8988T (cell line): Measurements from ENCODE around the gene GNAT3.

Experiments used
- DNase-seq: peaks from one replicate; pipeline ENCODE4 v3.0.0; 2011

Gene GNAT3

DNA sequence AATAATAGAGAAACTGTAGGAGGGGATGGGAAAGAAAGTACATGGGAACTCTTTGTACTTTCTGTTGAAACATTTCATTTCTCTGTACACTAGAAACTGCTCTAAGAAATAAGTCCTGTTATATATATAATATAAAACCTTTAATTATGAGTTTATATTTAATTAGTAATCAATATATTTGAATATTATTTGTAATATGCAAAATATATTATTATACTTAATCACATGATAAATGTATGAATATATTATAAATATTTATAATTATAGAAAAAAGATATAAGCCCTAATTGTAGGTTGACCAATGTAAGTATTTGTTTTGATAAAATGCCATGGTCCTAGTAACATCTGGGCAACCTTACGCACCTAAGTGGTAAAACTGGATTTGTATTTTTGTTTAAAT, 51.0 kb downstream of the GNAT3 start:
- no peak for DNase-seq

DNA sequence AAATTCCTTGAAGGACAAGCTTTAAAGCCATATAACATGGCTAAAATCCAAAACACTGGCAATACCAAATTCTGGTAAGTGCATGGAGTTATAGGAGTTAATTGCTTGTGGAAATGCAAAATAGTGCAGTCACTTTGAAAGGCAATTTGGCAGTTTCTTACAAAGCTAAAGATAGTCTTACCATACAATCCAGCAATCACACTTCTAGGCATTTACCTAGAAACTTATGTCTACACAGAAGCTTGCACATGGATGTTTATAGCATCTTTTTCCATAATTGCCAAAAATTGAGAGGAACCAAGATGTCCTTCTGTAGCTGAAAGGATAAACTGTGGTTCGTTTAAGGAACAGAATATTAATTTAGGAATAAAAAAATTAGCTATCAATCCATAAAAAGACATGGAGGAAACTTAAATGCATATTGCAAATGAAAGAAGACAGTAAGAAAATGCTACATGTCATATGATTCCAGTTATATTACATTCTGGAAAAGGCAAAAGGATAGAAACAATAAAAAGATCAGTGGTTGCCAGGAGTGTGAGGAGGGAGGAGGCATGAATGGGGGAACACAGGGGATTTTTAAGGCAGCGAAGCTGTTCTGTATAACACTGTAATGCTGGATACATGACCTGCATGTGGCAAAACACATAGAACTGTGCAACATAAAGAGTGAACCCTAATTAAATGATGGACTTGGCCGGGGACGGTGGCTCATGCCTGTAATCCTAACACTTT, 51.9 kb downstream of the GNAT3 start:
- no peak for DNase-seq

DNA sequence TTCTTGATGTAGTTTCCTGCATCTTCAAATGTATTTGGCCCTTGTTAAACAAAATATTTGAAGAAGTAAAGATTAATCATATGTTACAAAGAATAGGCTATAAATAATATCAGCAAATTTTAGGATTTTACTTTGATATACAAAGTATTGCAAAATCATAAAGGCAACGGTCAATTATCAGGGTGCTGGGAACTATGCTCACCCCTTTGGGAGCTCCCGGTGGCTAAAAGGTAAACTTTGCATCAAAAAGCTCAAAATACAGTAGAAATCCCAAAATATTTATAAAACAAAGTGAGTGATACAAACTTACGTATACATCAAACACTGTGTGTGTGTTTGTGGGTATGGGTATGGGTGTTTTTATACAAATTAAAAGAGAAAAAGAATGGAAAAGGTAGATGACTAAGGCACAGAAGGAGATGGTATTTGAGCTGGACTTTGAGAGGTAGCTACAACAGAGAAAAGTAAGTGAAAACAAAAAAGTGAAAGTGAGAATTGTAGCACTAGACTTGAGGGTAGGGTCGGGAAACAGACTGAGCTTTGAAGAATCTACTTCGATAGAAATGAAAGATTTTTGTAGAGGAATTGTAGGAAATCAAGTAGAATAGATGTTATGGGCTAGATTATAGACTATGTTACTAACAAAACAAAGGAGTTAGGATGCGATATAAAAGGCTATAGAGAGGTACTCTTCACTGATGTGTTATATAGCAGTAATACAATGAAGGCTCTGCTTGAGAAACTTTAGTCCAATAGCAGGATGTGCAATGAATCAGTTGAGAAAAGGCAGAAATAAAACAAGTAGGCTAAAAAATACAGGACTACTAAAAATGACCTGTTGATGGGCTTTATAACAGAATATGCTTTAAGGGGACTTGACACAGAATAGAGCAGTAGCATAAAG, 52.8 kb downstream of the GNAT3 start:
- no peak for DNase-seq

DNA sequence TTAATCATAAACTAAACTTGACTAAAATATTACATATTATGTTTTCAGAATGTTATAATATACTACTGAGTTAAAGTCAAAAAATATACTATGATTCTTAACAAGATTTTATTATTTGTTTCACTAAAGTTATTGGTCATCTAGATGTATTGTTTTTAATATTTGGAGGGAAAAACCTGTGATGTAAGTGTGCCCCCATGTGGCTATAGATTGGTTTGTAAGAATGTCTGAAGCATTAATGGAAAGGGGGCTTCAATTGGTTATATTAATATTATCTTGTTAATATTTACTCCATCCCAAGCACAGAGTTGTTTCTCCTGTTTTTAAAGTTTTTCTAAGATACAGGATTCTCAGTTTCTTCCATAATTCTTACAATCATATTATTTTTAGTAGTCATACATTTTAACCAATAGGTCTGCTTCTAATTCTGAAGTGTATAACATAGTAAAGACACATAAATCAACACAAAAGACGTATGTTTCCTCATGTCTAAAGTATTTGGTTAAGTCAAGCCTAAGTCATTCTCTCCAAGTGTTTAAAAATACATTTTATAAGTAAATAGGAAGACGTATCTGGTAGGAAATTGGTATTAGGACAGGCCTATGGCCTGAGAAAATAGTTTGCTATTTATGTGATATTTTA, 58.0 kb downstream of the GNAT3 start:
- DNase-seq = no peak

DNA sequence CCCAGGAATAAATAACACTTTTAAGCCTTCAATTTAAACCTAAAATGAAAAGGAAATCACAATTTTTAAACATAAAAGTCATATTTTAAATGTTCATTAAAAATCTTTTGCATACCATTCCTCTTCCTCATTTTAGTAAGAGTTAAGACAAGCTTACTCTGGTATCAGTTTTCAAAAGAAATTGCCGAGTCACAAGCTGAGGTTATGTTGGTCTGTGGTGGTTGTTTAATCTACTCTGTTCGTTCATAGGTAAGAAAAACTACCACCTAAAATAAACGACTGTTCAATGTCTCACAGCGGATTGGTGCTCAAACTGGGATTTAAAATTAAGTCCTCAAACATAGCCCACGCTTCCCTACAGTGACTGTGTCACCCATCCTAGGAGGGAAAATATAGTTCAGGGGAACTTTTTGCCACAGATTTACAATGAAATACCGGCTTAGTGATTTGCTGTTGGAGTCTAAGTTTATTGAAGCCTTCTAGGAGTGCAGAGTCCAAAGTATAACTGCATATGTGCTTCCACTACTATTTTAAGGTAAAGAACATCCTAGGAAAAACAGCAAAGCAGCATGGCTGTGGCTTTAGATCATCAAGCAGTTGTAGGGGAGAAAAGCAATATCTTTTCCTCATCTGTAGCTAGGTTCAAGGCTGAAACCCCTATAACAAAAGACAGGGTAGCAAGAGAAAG, 61.1 kb downstream of the GNAT3 start:
- DNase-seq = no peak

DNA sequence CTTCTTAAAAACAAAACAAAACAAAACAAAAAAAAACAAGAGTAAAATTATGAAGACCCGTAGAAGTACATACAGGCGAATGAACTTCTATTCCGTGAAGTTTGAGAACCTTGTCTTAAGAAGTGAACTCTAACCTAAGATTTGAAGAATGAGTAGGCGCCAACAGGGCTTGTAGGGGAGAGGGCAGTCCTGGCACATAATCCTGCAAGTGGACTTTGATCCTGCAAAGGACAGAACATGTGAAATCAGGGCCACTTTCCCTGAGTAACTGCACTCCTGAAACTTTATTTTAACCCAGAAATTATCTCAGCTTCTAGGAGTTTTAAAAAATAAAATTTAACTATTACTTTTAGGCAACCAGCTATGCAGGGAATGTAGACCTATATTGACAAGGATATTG, 62.0 kb downstream of the GNAT3 start:
- DNase-seq = no peak

DNA sequence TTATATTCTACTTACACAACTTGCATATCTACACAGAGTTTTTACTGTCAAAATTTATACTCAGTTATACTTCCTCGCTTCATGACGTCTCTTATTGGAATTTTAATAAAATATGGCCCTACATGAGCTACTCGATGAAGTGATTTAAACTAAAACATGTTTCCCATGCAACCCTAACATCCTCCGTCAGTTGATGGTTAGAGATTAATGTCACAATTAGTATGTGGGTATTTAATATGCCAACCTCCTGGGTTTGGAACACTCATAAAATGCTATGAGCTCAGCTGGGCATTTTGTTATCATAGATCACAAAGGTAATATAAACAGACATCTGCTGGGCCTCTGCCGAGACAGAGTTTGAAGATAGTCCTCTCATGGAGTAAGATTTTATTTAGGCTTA, 66.5 kb downstream of the GNAT3 start:
- no peak for DNase-seq

DNA sequence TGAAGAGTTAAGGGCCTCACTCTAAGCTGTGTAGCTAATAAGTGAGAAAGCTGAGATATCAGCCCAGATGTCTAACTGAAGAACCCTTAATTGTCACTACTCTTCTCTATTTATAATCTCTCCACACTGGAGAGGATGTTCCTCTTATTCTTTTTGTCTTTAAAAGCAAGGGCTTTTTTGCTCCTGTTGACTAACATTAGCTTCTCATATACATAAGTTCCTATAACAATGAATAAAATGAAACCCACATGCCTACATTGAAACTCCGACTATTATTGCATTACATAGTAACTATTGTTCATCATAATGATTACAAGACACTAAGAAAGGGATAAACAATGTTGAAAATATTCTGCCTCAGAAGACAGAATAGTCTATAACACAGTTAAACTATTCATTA, 67.1 kb downstream of the GNAT3 start:
- DNase-seq = no peak

DNA sequence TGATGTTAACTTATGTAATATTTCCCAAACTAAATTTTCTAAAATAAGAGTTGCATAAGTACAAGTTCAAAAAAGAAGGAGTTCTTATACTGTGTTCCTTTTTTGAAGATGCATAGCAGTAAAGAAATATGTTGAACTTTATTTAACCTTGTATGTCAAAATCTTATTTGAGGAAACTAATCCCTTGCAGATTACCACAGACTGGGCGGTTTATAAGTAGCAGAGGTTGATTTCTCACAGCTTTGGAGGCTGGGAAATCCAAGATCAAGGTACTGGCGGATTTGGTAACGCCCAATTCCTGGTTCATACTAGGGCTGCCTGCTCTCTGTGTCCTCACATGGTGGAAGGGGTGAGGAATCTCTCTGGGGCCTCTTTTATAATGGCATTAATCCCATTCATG, 68.5 kb downstream of the GNAT3 start:
- DNase-seq = no peak

DNA sequence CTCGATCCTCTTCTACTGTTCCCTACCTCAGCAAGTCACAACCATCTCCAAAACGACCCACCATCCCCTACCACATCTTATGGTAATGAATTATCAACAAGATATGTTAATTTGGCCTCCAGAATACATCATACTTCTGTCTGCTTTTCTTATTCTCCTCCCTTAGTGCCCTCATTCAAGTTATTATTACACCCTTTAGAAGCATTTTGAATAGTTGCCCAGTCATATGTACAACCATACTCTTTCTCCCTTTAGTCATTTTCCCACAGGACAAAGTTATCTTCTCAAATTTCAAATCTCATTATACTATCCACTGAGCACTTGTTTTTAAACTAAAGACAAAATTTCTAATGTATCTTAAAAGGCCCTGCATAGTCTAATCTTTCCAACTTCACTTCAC, 71.0 kb downstream of the GNAT3 start:
- DNase-seq = no peak

DNA sequence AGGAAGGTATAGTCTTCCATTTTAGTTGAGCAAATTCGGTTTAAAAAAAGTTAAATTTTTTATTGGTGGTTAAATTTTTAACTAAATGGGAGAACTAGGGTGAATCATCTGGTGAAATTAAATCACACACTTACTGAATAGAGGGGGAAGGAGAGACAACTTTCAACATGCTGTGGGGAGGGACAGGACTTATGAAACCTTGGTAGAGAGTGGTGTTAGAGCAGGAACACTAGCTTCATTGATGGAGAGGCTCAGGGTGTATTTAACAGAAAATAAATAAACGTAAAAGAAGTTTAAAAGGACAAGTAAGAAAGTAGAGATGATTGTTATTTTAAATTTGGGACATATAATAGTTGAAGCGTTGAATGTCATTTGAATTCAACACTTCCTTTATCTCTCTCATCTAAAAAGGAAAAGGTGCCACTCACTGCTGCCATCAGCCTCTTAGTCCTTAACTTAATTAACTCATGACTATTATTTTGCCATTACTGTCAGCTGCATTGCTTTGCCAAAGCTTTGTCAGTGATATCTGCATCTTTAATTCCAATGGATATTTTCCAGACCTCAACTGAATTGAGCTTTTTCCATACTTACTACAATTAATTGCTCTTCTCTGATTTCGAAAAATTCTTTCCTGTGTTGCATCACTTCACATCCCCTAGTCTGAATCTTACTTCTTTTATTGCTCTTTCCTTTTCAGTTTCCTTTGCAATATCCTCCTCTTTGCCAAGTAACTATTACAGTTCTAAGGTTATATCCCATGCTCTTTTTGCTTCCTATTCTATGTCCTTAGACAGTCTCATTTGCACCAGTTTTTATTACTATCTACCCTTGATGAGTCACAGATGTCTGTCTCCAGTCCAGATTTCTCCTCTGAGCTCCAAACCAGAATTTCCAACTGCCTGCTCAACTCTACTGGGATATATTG, 71.7 kb downstream of the GNAT3 start:
- no peak for DNase-seq

DNA sequence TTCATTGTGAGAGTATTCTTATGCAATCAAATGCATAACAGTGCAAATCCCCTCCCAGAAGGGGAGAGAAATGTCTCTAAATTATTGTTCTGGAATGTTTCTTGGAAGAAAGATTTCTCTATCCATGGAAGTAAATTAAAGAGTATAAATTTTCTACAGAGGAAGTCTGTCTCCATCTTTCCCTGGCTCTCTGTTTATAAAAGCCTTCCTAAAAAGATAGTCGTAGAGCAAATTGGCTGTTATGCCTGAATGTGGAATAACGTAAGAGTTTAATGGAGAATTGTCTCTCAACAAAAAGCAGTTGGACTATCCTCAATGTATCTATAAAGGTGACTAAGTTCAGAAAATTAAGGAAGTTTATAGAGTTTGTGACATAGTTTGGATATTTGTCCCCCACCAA, 76.3 kb downstream of the GNAT3 start:
- DNase-seq = no peak

DNA sequence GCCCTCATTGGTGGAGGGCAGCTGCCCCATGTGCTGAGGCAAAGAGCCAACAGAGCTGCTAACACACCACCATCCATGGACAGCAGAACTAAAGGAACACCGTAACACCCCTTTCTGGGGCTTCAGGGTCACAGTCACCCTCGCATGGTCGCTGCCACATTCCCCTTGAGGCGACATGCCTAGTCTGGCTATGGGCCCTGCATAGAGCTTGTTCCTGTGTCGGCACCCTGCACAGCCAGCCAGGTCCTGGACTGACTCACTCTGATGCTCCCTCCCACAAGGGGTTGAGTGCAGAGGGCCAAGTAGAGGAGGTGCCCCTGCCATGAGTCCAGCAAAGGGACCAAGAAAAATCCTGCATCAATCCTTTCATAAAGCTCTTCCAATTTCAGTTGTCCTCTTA, 77.8 kb downstream of the GNAT3 start:
- no peak for DNase-seq

DNA sequence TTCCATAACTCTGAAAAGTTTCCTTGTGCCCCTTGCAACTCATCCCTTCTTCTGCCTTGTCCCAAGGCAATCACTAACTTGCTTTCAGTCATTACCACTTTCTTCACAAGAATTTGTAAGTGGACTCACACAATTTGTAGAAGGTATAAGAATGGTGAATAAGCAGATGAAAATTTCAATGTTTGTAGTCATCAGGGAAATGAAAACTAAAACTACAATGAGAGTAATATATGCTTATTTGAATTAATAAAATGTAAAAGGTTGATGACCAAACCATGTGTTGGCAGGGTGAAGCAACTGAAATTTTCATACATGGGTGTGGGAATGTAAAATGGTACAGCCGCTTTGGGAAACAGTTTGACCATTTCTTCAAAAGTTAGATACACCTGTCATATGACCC, 79.7 kb downstream of the GNAT3 start:
- DNase-seq = no peak

DNA sequence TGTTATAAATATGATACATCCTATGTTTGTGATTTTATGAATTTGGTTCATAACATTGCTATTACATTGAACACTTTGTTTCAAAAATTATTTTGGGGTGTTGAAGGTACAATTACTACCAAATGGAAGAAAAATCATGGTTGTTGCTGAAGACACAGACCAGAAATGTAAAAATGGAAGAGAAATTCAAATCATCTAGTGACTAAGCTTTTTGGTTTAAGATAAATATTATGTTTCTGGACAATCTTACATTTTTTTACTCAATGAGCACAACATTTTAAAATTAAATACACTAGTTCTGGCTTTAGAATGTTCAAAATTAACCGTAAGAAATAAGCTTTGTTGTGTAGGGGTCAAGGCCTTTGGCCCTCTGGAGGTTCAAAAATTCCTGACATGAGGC, 82.7 kb downstream of the GNAT3 start:
- DNase-seq = no peak

DNA sequence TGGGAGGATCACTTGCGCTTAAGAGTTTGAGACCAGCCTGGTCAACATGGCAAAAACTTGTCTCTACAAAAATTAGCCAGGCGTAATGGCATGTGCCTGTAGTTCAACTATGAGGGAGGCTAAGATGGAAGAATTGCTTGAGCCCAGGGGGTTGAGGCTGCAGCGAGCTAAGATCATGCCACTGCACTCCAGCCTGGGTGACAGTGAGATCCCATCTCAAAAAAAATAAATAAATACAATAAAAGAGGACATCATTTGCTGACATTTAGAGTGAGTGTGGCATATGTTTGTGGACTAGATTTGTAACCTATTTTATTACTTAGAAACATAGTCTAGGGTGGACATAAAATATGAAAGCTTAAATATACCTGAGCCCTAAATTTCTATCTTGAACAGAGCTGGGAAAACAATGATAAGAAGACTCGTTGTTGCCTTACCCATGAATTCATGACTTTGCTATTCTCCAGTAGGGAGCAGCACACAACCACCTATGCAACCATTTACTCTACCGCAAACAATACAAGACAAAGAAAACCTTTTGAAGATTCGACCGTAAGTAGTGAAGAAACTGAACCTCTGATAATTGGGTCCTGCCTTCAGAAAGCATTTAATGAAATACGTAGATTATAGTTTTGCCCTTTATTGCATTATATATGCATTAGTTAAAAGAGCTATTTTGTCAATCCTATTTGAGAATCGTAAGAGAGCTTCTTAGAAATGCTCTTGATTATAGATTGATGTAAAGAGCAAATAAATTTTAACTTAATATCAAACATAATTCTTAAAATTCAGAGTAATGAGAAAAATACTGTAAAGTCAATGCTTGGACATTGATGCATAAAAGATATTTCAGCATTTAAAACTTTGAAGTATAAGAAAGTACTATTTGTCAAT, 83.5 kb downstream of the GNAT3 start:
- no peak for DNase-seq

DNA sequence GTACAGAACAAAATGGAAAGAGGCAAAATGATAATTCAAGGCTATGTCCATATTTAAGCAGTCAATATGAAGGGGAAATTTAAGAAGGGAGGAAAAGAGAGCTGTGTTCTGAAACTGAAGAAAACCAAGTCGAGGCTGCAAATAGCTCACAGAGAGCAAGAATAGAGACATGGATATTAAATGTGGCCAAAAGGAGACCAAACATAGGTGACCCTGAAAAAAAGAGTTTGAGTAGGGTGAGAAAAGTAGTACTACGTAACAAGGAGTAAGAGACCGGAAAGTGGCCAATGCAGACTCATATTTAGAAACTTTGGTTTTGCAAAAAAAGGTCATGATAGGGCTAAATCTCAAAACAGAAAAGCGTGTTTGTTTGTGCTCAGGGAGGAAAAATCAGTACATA, 84.6 kb downstream of the GNAT3 start:
- DNase-seq = no peak

DNA sequence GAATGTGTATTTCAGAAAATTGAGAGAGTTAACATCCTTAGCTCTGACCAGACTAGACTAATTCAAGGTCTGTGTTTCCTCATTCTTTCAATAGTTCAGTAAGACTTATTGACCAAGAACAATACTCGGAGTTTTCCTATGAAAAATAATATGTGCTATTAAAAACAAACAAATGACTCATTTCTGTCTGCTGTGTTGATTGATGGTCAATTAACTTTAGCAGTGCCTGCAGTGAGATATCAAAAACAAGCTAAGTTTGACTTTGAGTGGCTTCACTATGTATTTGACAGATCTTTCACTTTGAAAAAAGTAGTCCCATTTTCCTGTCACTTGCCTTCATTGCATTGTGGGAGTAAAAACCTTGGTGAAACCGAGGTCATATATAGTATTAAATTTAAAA, 91.0 kb downstream of the GNAT3 start:
- DNase-seq = no peak

DNA sequence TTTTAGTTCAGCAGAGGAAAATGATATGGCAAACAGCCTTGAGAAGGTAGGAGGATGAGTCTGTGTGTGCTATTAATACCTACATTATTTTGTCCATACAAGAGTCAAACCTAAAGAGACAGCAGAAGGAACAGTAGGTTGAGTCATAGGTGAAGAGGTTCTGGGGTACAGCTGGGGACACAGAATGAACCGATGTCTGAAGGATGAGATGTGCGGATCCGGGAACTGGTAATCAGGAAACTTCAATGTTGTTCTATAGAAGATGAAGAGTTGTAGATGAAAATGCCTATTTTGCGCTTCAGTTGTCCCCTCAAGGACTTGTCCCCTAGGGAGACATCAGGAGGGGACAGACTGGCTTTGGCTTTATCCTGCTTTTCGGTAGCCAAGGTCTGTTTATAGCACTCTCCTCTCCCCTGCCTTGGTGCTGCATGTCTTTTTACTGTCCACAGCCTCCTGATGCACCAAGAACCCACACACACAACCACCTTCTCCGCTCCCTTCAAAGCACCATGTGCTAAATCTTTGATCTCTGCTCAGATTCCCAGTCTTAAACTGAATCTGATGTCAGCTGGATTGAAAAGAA, 94.6 kb downstream of the GNAT3 start:
- no peak for DNase-seq

DNA sequence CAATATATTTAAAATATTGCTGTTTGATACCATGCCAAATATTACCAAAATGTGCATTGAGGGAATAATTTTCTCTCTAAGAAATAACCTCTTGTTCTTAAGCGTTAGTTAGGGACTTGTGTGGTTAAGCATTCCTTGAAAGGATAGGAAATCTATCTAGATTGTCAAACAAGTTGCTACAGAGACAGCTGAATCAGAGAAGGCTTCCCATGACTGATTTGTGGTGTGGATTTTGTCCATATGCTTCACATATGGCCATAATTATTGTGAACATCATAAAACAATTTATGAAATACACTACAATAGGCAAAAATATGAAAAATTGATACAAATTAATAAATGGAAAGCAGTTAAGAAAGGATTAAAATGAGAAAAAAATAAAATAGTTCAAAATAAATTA, 96.3 kb downstream of the GNAT3 start:
- no peak for DNase-seq

DNA sequence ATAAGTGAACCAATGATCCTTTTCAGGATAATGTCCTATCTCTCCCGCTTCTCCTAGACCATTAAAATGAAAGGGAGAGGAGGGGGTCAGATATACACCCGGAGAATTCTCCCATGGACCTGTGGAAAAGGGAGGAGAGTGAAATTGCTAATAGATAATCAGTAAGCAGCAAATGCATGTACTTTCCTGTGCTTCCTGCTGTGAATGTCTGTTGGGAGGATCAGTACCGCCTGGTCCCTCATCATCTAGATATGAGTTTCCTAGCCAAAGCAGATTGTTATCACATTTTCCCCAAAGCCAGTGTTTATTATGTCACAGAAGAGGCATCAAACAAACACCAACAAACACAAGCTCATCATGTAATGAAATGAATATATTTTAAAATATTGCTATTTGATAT, 96.8 kb downstream of the GNAT3 start:
- no peak for DNase-seq
